ENCODE data around the gene TMEM232.

The TMEM232 gene

GRCh38 chr5:110398951-110399350, 327.5 kb downstream of the TMEM232 start:
- DNase-seq (ENCODE audit: low spot score), result no peak

- no peak for DNase-seq (ENCODE audit: low spot score)
Observed at GRCh38 chr5:110397281-110397680, 329.2 kb downstream of the TMEM232 start.

- DNase-seq (ENCODE audit: low spot score), result no peak
Observed at GRCh38 chr5:110386782-110387181, 339.7 kb downstream of the TMEM232 start.

- DNase-seq (ENCODE audit: low spot score), result no peak
Observed at GRCh38 chr5:110383231-110383630, 343.2 kb downstream of the TMEM232 start.

- no peak for DNase-seq (ENCODE audit: low spot score)
Observed at GRCh38 chr5:110377943-110378342, 348.5 kb downstream of the TMEM232 start.

GRCh38 chr5:110377361-110377760, 349.1 kb downstream of the TMEM232 start:
- no peak for DNase-seq (ENCODE audit: low spot score)

- no peak for DNase-seq (ENCODE audit: low spot score)
Observed at GRCh38 chr5:110376281-110376951, 350.1 kb downstream of the TMEM232 start.

GRCh38 chr5:110371725-110372041, 354.8 kb downstream of the TMEM232 start:
- no peak for DNase-seq (ENCODE audit: low spot score)

GRCh38 chr5:110371011-110371724, 355.3 kb downstream of the TMEM232 start:
- DNase-seq (ENCODE audit: low spot score), result no peak
